NCI-H1105 treated with DMSO at 0.1 percent for 48 hours (cell line): ENCODE results near the gene TBR1.

ENCODE experiments used
- DNase-seq: peaks from one replicate; lab custom pipeline; 2025; lab: John Stamatoyannopoulos, UW

Gene TBR1

GRCh38 chr2:161415987-161416707 is at the start of gene TBR1:
TSS of gene TBR1 (plus strand) at chr2:161416297. CDS start at chr2:161416411, 114 bp downstream.
- peak; percentile 84 for DNase-seq

- no peak for DNase-seq
Observed at GRCh38 chr2:161367675-161368074, 48.4 kb upstream of the TBR1 start.

GRCh38 chr2:161369311-161369710 is 46.8 kb upstream of the TBR1 start:
- DNase-seq = no peak

GRCh38 chr2:161370981-161371380 is 45.1 kb upstream of the TBR1 start:
- DNase-seq = no peak

GRCh38 chr2:161371869-161372268 is 44.2 kb upstream of the TBR1 start:
- DNase-seq = no peak

GRCh38 chr2:161373942-161374341 is 42.2 kb upstream of the TBR1 start:
- no peak for DNase-seq

GRCh38 chr2:161374446-161374845 is 41.7 kb upstream of the TBR1 start:
- no peak for DNase-seq

- no peak for DNase-seq
Observed at GRCh38 chr2:161379740-161380139, 36.4 kb upstream of the TBR1 start.

- no peak for DNase-seq
Observed at GRCh38 chr2:161381546-161381945, 34.6 kb upstream of the TBR1 start.

GRCh38 chr2:161382747-161383146 is 33.4 kb upstream of the TBR1 start:
- DNase-seq = no peak

GRCh38 chr2:161384864-161385263 is 31.2 kb upstream of the TBR1 start:
- DNase-seq = peak; percentile 42

- DNase-seq = peak; percentile 55
Observed at GRCh38 chr2:161386228-161386824, 29.8 kb upstream of the TBR1 start.

GRCh38 chr2:161388146-161388779 is 27.8 kb upstream of the TBR1 start:
- no peak for DNase-seq

GRCh38 chr2:161391737-161392506 is 24.2 kb upstream of the TBR1 start:
- DNase-seq = no peak

- no peak for DNase-seq
Observed at GRCh38 chr2:161400076-161400475, 16.0 kb upstream of the TBR1 start.

- DNase-seq = no peak
Observed at GRCh38 chr2:161402297-161402696, 13.8 kb upstream of the TBR1 start.

GRCh38 chr2:161406316-161406715 is 9.8 kb upstream of the TBR1 start:
- no peak for DNase-seq

GRCh38 chr2:161407597-161407996 is 8.5 kb upstream of the TBR1 start:
- DNase-seq = no peak

- no peak for DNase-seq
Observed at GRCh38 chr2:161409308-161409907, 6.7 kb upstream of the TBR1 start.

GRCh38 chr2:161412346-161412745 is 3.8 kb upstream of the TBR1 start:
- no peak for DNase-seq

- peak; percentile 37 for DNase-seq
Observed at GRCh38 chr2:161414042-161415033, 1.8 kb upstream of the TBR1 start.
